Neuronal stem cell (in vitro differentiated cells): Measurements from ENCODE around the gene NOM1.

Source experiments
- DNase-seq: peaks from one replicate; pipeline ENCODE4 v3.0.0-alpha.2; 2013; ENCODE audit warnings: low spot score
- H2AFZ ChIP-seq: one replicate; pipeline ENCODE4 v1.6.1; 2013; ENCODE audit warnings: mild to moderate bottlenecking, low read length, inconsistent platforms
- H2AK5ac ChIP-seq: 2 replicates; pipeline ENCODE4 v1.6.1; 2013; ENCODE audit warnings: low read depth, mild to moderate bottlenecking, inconsistent platforms, low read length, moderate library complexity, mixed read lengths
- H2BK120ac ChIP-seq: 2 replicates; pipeline ENCODE4 v1.6.1; 2013; ENCODE audit warnings: low read depth, mild to moderate bottlenecking, inconsistent platforms, low read length, moderate library complexity, mixed read lengths
- H2BK12ac ChIP-seq: one replicate; pipeline ENCODE4 v1.6.1; 2013; ENCODE audit warnings: low read length, inconsistent platforms
- H2BK15ac ChIP-seq: 2 replicates; pipeline ENCODE4 v1.6.1; 2013; ENCODE audit warnings: mild to moderate bottlenecking, low read length, inconsistent platforms, mixed read lengths
- H2BK5ac ChIP-seq: one replicate; pipeline ENCODE4 v1.6.1; 2013; ENCODE audit warnings: inconsistent platforms, mild to moderate bottlenecking, low read length, moderate library complexity
- H3K14ac ChIP-seq: one replicate; pipeline ENCODE4 v1.6.1; 2013; ENCODE audit warnings: low read length, inconsistent platforms
- H3K18ac ChIP-seq: 2 replicates; pipeline ENCODE4 v1.6.1; 2013; ENCODE audit warnings: low read length, inconsistent platforms
- H3K23ac ChIP-seq: 2 replicates; pipeline ENCODE4 v1.6.1; 2013; ENCODE audit warnings: low read depth, mild to moderate bottlenecking, mixed read lengths, low read length, inconsistent platforms; ENCODE audit not compliant: poor library complexity
- H3K27ac ChIP-seq: replicated peaks from 3 replicates; pipeline ENCODE4 v1.5.1; 2013; ENCODE audit warnings: low read length, inconsistent platforms
- H3K27me3 ChIP-seq, 3 experiments: 2 replicates each; pipeline ENCODE4 v1.6.1; 2013; ENCODE audit warnings: low read length in 3 of 3, mild to moderate bottlenecking in 2 of 3, inconsistent platforms in 1 of 3, low read depth in 1 of 3, mixed read lengths in 1 of 3, moderate library complexity in 1 of 3; ENCODE audit not compliant: control insufficient read depth in 3 of 3, insufficient read depth in 3 of 3
- H3K36me3 ChIP-seq, 2 donors: replicated peaks in 1 of 2; 2 replicates each; pipeline ENCODE4 v1.6.1; 2013; ENCODE audit warnings: low read length in 2 of 2; ENCODE audit not compliant: control insufficient read depth in 2 of 2, insufficient read depth in 2 of 2
- H3K4ac ChIP-seq: 2 replicates; pipeline ENCODE4 v1.6.1; 2013; ENCODE audit warnings: inconsistent platforms, mild to moderate bottlenecking, low read length, moderate library complexity
- H3K4me1 ChIP-seq, 2 donors: 1 replicate in 1 of 2; 2 replicates in 1 of 2; pipeline ENCODE4 v1.6.1; 2013; ENCODE audit warnings: low read length in 2 of 2, low read depth in 1 of 2; ENCODE audit not compliant: control insufficient read depth in 2 of 2, insufficient read depth in 1 of 2
- H3K4me2 ChIP-seq: one replicate; pipeline ENCODE4 v1.6.1; 2013; ENCODE audit warnings: mild to moderate bottlenecking, low read length, inconsistent platforms; ENCODE audit not compliant: insufficient read depth, poor library complexity, severe bottlenecking
- H3K4me3 ChIP-seq, 2 donors: 2 replicates each; pipeline ENCODE4 v1.5.1; 2013; ENCODE audit warnings: low read length in 2 of 2, mild to moderate bottlenecking in 2 of 2, inconsistent platforms in 1 of 2, moderate library complexity in 1 of 2
- H3K79me1 ChIP-seq: one replicate; pipeline ENCODE4 v1.6.1; 2013; ENCODE audit warnings: low read depth, mild to moderate bottlenecking, inconsistent platforms, low read length, moderate library complexity
- H3K9ac ChIP-seq: one replicate; pipeline ENCODE4 v1.6.1; 2013; ENCODE audit warnings: mild to moderate bottlenecking, low read depth, low read length, inconsistent platforms; ENCODE audit not compliant: poor library complexity
- H3K9me3 ChIP-seq, 2 donors: replicated peaks in 1 of 2; 2 replicates each; pipeline versions ENCODE3 to v1.6.1; 2013; ENCODE audit warnings: low read length in 2 of 2, mild to moderate bottlenecking in 2 of 2, inconsistent platforms in 1 of 2, low read depth in 1 of 2, mixed read lengths in 1 of 2, moderate library complexity in 1 of 2; ENCODE audit not compliant: control insufficient read depth in 2 of 2, insufficient read depth in 1 of 2
- H4K8ac ChIP-seq: one replicate; pipeline ENCODE4 v1.6.1; 2013; ENCODE audit warnings: low read depth, mild to moderate bottlenecking, inconsistent platforms, low read length, moderate library complexity
- H4K91ac ChIP-seq: one replicate; pipeline ENCODE4 v1.6.1; 2013; ENCODE audit warnings: low read length, low read depth, mild to moderate bottlenecking, inconsistent platforms; ENCODE audit not compliant: poor library complexity
- WGBS, 2 donors: extraction: QIAGEN DNeasy Blood & Tissue Kit; methylation state at CpG; one replicate each; pipeline ENCODE4 v1.1.7; 2013; ENCODE audit warnings: missing lambda C conversion rate in 2 of 2, mixed read lengths in 1 of 2; ENCODE audit not compliant: insufficient read length in 2 of 2, insufficient replicate concordance in 1 of 2; ENCODE audit errors: extremely low coverage in 2 of 2; 5-methylcytosine and 5-hydroxymethylcytosine counted together

The NOM1 gene

GRCh38 chr7:156954941-156955340 is 5.4 kb downstream of the NOM1 start:
- Histone ChIP-seq H3K18ac (no peak overlapping the region), H2AK5ac (no peak overlapping the region), H3K27ac (no peak overlapping the region), H2BK120ac (no peak overlapping the region), H2AFZ (no peak overlapping the region), H2BK15ac (no peak overlapping the region), H3K36me3 (peaks cover 30 to 74% of the 10 kb centered on the region in 2 donors), H3K4me2 (no peak overlapping the region), H3K9ac (no peak overlapping the region), H3K4me1 (peaks cover 8 to 11% of the 10 kb centered on the region in 2 donors), H3K79me1 (peaks cover 2% of the 10 kb centered on the region), H3K14ac (no peak overlapping the region), H3K27me3 (no peaks in the 10 kb centered on the region), H4K91ac (no peak overlapping the region), H3K9me3 (no peaks in the 10 kb centered on the region), H2BK5ac (no peak overlapping the region), H3K4me3 (no peak overlapping the region), H3K4ac (no peak overlapping the region), H4K8ac (no peak overlapping the region), H2BK12ac (no peak overlapping the region), H3K23ac (no peak overlapping the region)
- no peak for DNase-seq
- no CpG with 5 or more reads among the region's 2 CpGs for WGBS, 2 donors

GRCh38 chr7:156956727-156957126 is 7.2 kb downstream of the NOM1 start:
- H3K36me3 ChIP-seq, result peaks cover 41 to 91% of the 10 kb centered on the region in 2 donors
- H3K9ac ChIP-seq, result no peak overlapping the region
- no peak overlapping the region for H2BK5ac ChIP-seq
- H3K18ac ChIP-seq, result no peak overlapping the region
- H3K4ac ChIP-seq, result no peak overlapping the region
- H2BK12ac ChIP-seq, result no peak overlapping the region
- no peak overlapping the region for H2BK15ac ChIP-seq
- no peaks in the 10 kb centered on the region for H3K9me3 ChIP-seq
- H3K4me1 ChIP-seq, result no peaks in the 10 kb centered on the region
- H4K91ac ChIP-seq, result no peak overlapping the region
- H3K4me2 ChIP-seq, result no peak overlapping the region
- WGBS, 2 donors, result no CpG with 5 or more reads among the region's 2 CpGs
- no peak for DNase-seq
- H2BK120ac ChIP-seq, result no peak overlapping the region
- H4K8ac ChIP-seq, result no peak overlapping the region
- no peak overlapping the region for H3K27ac ChIP-seq
- no peak overlapping the region for H2AFZ ChIP-seq
- H3K79me1 ChIP-seq, result peaks cover 2% of the 10 kb centered on the region
- no peak overlapping the region for H3K4me3 ChIP-seq
- H3K14ac ChIP-seq, result no peak overlapping the region
- H3K27me3 ChIP-seq, result no peaks in the 10 kb centered on the region
- no peak overlapping the region for H2AK5ac ChIP-seq
- H3K23ac ChIP-seq, result no peak overlapping the region

GRCh38 chr7:156962145-156962544 is 12.6 kb downstream of the NOM1 start:
- Histone ChIP-seq H3K9me3 (no peaks in the 10 kb centered on the region), H3K4me1 (no peaks in the 10 kb centered on the region), H3K23ac (peak overlapping the region; percentile 17), H4K8ac (no peak overlapping the region), H3K9ac (no peak overlapping the region), H2BK5ac (no peak overlapping the region), H3K27me3 (no peaks in the 10 kb centered on the region), H2BK12ac (no peak overlapping the region), H2AFZ (no peak overlapping the region), H3K14ac (no peak overlapping the region), H3K79me1 (no peaks in the 10 kb centered on the region), H3K27ac (no peak overlapping the region), H3K36me3 (peaks cover 47 to 95% of the 10 kb centered on the region in 2 donors), H3K4me2 (no peak overlapping the region), H3K4ac (no peak overlapping the region), H4K91ac (no peak overlapping the region), H2AK5ac (no peak overlapping the region), H2BK120ac (no peak overlapping the region), H3K4me3 (no peak overlapping the region), H2BK15ac (no peak overlapping the region), H3K18ac (no peak overlapping the region)
- no peak for DNase-seq
- WGBS, 2 donors, result no CpG with 5 or more reads among the region's 18 CpGs

- no peak overlapping the region for H4K8ac ChIP-seq
- H2BK12ac ChIP-seq, result no peak overlapping the region
- peaks cover 49 to 98% of the 10 kb centered on the region in 2 donors for H3K36me3 ChIP-seq
- H2BK15ac ChIP-seq, result no peak overlapping the region
- no peak overlapping the region for H2AK5ac ChIP-seq
- no peaks in the 10 kb centered on the region for H3K4me1 ChIP-seq
- H4K91ac ChIP-seq, result no peak overlapping the region
- H3K4me3 ChIP-seq, result peak overlapping the region in 1 of 2 donors; percentile 65
- H3K79me1 ChIP-seq, result no peaks in the 10 kb centered on the region
- H3K23ac ChIP-seq, result no peak overlapping the region
- H3K4ac ChIP-seq, result no peak overlapping the region
- no peak overlapping the region for H2AFZ ChIP-seq
- H3K9ac ChIP-seq, result no peak overlapping the region
- no peaks in the 10 kb centered on the region for H3K9me3 ChIP-seq
- no peak for DNase-seq
- H2BK5ac ChIP-seq, result no peak overlapping the region
- H3K18ac ChIP-seq, result no peak overlapping the region
- no peak overlapping the region for H3K4me2 ChIP-seq
- H2BK120ac ChIP-seq, result no peak overlapping the region
- no peaks in the 10 kb centered on the region for H3K27me3 ChIP-seq
- H3K14ac ChIP-seq, result no peak overlapping the region
- H3K27ac ChIP-seq, result no peak overlapping the region
- WGBS, 2 donors, result no CpG with 5 or more reads among the region's 16 CpGs
These were observed 13.4 kb downstream of the NOM1 start for GRCh38 chr7:156962897-156963296.
